Upper lobe of right lung (tissue), 1 donor: ENCODE measurements around the gene PKD1L1. TPM values are rescaled to one million over a fixed set of nuclear protein-coding genes. Genes with fewer than 3 reads are reported as not detected.
"Not testable (repeated sequence)": the region's sequence is repeated elsewhere in the genome, so short reads cannot be mapped to it uniquely, and the experiment has no call there.

ENCODE experiments used
- ATAC-seq: fragments of 200-7000 bp; cut with Tn5 transposase; one replicate; pipeline ENCODE4 v1.9.1; 2020; ENCODE audit warnings: mild to moderate bottlenecking, moderate library complexity
- DNase-seq: peaks from one replicate; pipeline ENCODE4 v3.0.0-alpha.2; 2020
- H3K27ac ChIP-seq: fragments of 200-600 bp; one replicate; pipeline ENCODE4 v1.8.0; 2022
- H3K27me3 ChIP-seq: fragments of 200-600 bp; one replicate; pipeline ENCODE4 v1.8.0; 2022; ENCODE audit warnings: mild to moderate bottlenecking
- H3K36me3 ChIP-seq: fragments of 200-600 bp; one replicate; pipeline ENCODE4 v1.8.0; 2022
- H3K4me1 ChIP-seq: fragments of 200-600 bp; one replicate; pipeline ENCODE4 v1.8.0; 2022
- H3K4me3 ChIP-seq: fragments of 200-600 bp; one replicate; pipeline ENCODE4 v1.8.0; 2022; ENCODE audit warnings: mild to moderate bottlenecking
- H3K9me3 ChIP-seq: fragments of 200-600 bp; one replicate; pipeline ENCODE4 v1.8.0; 2022
- intact Hi-C: fragments of 100-400 bp; cut with DNase I; formaldehyde crosslinking; loops from one replicate; pipeline ENCODE4 v1.11.0; 2022
- total RNA-seq: library from RNA; stranded (reverse); fragmentation: NEBNext Ultra II Directional; extraction: Animal tissue kit (Norgen Biotek cat#: 25700); gene quantifications from one replicate; pipeline ENCODE4 v1.2.1, GENCODE V29; 2021
- TF ChIP-seq, protein P1 (sequence below): fragments of 200-600 bp; IDR thresholded peaks from one replicate; pipeline ENCODE4 v1.8.0; 2022; ENCODE audit warnings: antibody characterized with exemption
- donor health status: DM: no; HTN: yes; CAD: no; lungs with severe emphysema.

Gene PKD1L1
- total RNA-seq, 1 donor from 2014 or later, result 1.0 TPM

GRCh38 chr7:47933215-47933614 is 15.1 kb downstream of the PKD1L1 start:
- no peak overlapping the region for H3K4me3 ChIP-seq
- no peaks in the 10 kb centered on the region for H3K4me1 ChIP-seq
- no peaks in the 10 kb centered on the region for H3K9me3 ChIP-seq
- intact Hi-C loops, result no loop called here
- peak; percentile 54 for ATAC-seq
- H3K27ac ChIP-seq, result no peak overlapping the region
- no peaks in the 10 kb centered on the region for H3K27me3 ChIP-seq
- TF ChIP-seq, protein P1, sequence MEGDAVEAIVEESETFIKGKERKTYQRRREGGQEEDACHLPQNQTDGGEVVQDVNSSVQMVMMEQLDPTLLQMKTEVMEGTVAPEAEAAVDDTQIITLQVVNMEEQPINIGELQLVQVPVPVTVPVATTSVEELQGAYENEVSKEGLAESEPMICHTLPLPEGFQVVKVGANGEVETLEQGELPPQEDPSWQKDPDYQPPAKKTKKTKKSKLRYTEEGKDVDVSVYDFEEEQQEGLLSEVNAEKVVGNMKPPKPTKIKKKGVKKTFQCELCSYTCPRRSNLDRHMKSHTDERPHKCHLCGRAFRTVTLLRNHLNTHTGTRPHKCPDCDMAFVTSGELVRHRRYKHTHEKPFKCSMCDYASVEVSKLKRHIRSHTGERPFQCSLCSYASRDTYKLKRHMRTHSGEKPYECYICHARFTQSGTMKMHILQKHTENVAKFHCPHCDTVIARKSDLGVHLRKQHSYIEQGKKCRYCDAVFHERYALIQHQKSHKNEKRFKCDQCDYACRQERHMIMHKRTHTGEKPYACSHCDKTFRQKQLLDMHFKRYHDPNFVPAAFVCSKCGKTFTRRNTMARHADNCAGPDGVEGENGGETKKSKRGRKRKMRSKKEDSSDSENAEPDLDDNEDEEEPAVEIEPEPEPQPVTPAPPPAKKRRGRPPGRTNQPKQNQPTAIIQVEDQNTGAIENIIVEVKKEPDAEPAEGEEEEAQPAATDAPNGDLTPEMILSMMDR, result no peak
- no peak for DNase-seq
- no peaks in the 10 kb centered on the region for H3K36me3 ChIP-seq

DNA sequence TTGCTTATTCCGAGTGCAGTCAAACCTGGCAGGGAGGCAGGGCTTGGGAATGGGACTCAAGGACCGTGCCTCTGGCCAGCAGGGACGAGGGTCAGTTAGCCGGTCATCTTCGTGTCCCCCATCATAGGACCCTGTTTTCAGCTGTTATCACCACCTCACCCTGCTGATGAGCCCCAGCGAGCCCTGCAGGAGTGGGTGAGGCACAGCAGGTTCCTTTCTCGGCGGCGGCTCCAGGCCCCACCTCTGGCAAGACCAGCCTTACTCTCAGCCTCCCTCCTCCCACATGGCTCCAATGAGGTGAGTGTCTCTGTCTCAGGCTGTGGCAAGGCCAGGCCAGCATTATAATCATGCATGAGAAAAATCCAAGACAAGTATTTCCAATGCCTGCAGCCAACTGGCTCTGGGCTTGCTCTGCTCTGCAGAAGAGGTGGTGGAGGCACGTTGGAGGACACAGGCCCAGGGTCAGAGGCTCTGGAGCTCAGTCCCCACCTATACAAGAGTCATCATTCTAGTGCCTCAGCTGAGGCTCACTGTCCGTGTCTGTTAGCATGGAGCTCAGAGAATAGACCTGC is 15.7 kb downstream of the PKD1L1 start:
- H3K36me3 ChIP-seq, result no peaks in the 10 kb centered on the region
- H3K27me3 ChIP-seq, result no peaks in the 10 kb centered on the region
- no peaks in the 10 kb centered on the region for H3K4me1 ChIP-seq
- no peak overlapping the region for H3K4me3 ChIP-seq
- no peaks in the 10 kb centered on the region for H3K9me3 ChIP-seq
- TF ChIP-seq, protein P1, result no peak
- intact Hi-C loops, result no loop called here
- no peak for DNase-seq
- no peak overlapping the region for H3K27ac ChIP-seq
- ATAC-seq, result no peak

GRCh38 chr7:47932016-47932415 is 16.2 kb downstream of the PKD1L1 start:
- no peak overlapping the region for H3K4me3 ChIP-seq
- H3K9me3 ChIP-seq, result no peaks in the 10 kb centered on the region
- no peaks in the 10 kb centered on the region for H3K4me1 ChIP-seq
- TF ChIP-seq, protein P1, result no peak
- ATAC-seq, result no peak
- H3K27me3 ChIP-seq, result no peaks in the 10 kb centered on the region
- H3K36me3 ChIP-seq, result no peaks in the 10 kb centered on the region
- DNase-seq, result no peak
- intact Hi-C loops, result no loop called here
- H3K27ac ChIP-seq, result no peak overlapping the region

- Histone ChIP-seq H3K27ac (no peak overlapping the region), H3K36me3 (no peaks in the 10 kb centered on the region), H3K4me3 (no peak overlapping the region), H3K27me3 (no peaks in the 10 kb centered on the region), H3K4me1 (no peaks in the 10 kb centered on the region), H3K9me3 (no peaks in the 10 kb centered on the region)
- TF ChIP-seq, protein P1, result no peak
- ATAC-seq, result no peak
- DNase-seq, result no peak
- intact Hi-C loops, result no loop called here
Measured at GRCh38 chr7:47931005-47932004, 17.0 kb downstream of the PKD1L1 start.

GRCh38 chr7:47924266-47924665 is 24.0 kb downstream of the PKD1L1 start:
- DNase-seq, result no peak
- Histone ChIP-seq H3K9me3 (no peaks in the 10 kb centered on the region), H3K27ac (no peak overlapping the region), H3K36me3 (no peaks in the 10 kb centered on the region), H3K4me1 (no peaks in the 10 kb centered on the region), H3K27me3 (no peaks in the 10 kb centered on the region), H3K4me3 (no peak overlapping the region)
- TF ChIP-seq, protein P1, result no peak
- intact Hi-C loops, result no loop called here
- ATAC-seq, result no peak

DNA sequence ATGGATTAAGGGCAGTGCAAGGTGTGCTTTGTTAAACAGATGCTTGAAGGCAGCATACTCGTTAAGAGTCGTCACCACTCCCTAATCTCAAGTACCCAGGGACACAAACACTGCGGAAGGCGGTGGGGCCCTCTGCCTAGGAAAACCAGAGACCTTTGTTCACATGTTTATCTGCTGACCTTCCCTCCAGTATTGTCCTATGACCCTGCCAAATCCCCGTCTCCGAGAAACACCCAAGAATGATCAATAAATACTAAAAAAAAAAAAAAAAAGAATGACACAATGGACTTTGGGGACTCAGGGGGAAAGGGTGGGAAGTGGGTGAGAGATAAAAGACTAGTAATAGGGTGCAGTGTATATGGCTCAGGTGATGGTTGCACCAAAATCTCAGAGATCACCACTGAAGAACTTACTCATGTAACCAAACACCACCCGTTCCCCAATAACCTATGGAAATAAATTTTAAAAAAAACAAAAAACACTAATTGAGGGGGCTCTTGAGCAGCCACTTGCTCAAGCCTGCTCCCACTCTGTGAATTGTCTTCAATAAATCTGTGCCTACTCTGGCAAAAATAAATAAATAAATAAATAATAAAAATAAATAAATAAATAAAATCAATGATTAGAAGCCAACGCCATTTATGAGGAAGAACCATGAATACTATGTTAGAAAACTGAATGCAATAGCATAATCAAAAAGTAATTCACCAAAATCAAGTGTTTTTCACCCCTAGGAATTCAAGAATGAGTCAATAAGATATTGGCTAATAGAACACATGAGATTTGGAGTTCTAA is 25.0 kb downstream of the PKD1L1 start:
- H3K4me3 ChIP-seq, ATAC-seq, H3K4me1 ChIP-seq, H3K27ac ChIP-seq, H3K27me3 ChIP-seq, H3K9me3 ChIP-seq, H3K36me3 ChIP-seq, intact Hi-C loops, DNase-seq: not testable (repeated sequence)

DNA sequence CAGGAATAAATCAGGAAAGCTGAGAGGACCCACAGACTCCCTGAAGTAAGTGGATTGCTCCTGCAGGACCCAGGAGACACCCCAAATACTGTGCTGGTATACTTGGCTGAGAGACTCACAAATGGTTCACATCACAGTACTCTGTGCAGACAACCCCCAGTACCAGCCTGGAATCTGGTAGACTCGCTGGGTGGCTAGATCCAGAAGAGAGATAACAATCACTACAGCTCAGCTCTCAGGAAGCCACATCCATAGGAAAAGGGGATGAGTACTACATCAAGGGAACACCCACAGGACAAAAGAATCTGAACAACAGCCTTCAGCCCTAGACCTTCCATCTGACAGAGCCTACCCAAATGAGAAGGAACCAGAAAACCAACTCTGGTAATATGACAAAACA is 31.8 kb downstream of the PKD1L1 start:
- H3K4me3 ChIP-seq, DNase-seq, H3K27ac ChIP-seq, H3K4me1 ChIP-seq, H3K9me3 ChIP-seq, ATAC-seq, H3K36me3 ChIP-seq, intact Hi-C loops, H3K27me3 ChIP-seq: not testable (repeated sequence)
